Endothelial cell (in vitro differentiated cells): ENCODE results near the gene KIF6. TPM values are rescaled to one million over a fixed set of nuclear protein-coding genes. Genes with fewer than 3 reads are reported as not detected.

Experiments
- DNase-seq: peaks from one replicate; pipeline ENCODE4 v3.0.0; 2021; ENCODE audit warnings: low spot score
- H3K27ac Mint-ChIP-seq: one replicate; pipeline ENCODE4 v1.8.0; 2021; ENCODE audit warnings: mixed read lengths, inconsistent platforms; ENCODE audit not compliant: unreplicated experiment
- H3K27me3 Mint-ChIP-seq: one replicate; pipeline ENCODE4 v1.8.0; 2021; ENCODE audit warnings: mild to moderate bottlenecking, moderate library complexity, mixed read lengths, inconsistent platforms; ENCODE audit not compliant: unreplicated experiment
- H3K36me3 Mint-ChIP-seq: one replicate; pipeline ENCODE4 v1.8.0; 2021; ENCODE audit warnings: mild to moderate bottlenecking, low read depth, mixed read lengths, inconsistent platforms; ENCODE audit not compliant: unreplicated experiment
- H3K4me1 Mint-ChIP-seq: one replicate; pipeline ENCODE4 v1.8.0; 2021; ENCODE audit warnings: mild to moderate bottlenecking, mixed read lengths, inconsistent platforms; ENCODE audit not compliant: unreplicated experiment
- H3K4me3 Mint-ChIP-seq: one replicate; pipeline ENCODE4 v1.8.0; 2021; ENCODE audit warnings: mild to moderate bottlenecking, mixed read lengths, inconsistent platforms; ENCODE audit not compliant: unreplicated experiment
- H3K9me3 Mint-ChIP-seq: one replicate; pipeline ENCODE4 v1.8.0; 2021; ENCODE audit warnings: mixed read lengths, inconsistent platforms; ENCODE audit not compliant: unreplicated experiment
- total RNA-seq: library from RNA; stranded (reverse); fragmentation: NEBNext Ultra II Directional; extraction: Animal tissue kit (Norgen Biotek cat#: 25700); gene quantifications from one replicate; pipeline ENCODE4 v1.2.1, GENCODE V29; 2021; ENCODE audit not compliant: unreplicated experiment
- TF ChIP-seq, protein P1 (sequence below): fragments of 200-600 bp; sonication (generic); IDR thresholded peaks from one replicate; pipeline ENCODE4 v1.5.0; 2021; ENCODE audit warnings: antibody characterized with exemption; ENCODE audit not compliant: unreplicated experiment

The KIF6 gene
- total RNA-seq, 1 donor from 2014 or later: 0.46 TPM

DNA sequence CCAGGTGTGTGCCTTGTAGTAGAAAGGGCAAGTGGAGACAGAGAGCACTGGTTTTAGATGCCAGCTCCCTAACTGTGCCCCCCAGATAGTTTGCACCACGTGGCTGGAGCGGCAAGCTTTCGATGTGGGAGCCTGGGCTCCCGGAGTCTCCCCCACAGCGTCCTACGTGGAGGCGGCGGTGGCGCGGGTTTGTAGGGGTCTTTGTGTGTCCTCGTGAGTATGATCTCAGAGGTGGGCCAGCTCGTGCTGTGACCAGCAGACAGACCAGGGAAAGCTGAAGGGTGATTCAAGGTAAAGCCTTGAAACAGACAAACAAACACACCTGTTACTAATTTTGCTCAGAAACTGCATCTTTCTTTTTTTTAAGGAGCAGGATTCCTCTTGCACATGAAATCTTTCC is 397.1 kb downstream of the KIF6 start:
- TF ChIP-seq, protein P1, sequence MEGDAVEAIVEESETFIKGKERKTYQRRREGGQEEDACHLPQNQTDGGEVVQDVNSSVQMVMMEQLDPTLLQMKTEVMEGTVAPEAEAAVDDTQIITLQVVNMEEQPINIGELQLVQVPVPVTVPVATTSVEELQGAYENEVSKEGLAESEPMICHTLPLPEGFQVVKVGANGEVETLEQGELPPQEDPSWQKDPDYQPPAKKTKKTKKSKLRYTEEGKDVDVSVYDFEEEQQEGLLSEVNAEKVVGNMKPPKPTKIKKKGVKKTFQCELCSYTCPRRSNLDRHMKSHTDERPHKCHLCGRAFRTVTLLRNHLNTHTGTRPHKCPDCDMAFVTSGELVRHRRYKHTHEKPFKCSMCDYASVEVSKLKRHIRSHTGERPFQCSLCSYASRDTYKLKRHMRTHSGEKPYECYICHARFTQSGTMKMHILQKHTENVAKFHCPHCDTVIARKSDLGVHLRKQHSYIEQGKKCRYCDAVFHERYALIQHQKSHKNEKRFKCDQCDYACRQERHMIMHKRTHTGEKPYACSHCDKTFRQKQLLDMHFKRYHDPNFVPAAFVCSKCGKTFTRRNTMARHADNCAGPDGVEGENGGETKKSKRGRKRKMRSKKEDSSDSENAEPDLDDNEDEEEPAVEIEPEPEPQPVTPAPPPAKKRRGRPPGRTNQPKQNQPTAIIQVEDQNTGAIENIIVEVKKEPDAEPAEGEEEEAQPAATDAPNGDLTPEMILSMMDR: no peak
- H3K27me3 Mint-ChIP-seq: peaks cover 6% of the 10 kb centered on the region

DNA sequence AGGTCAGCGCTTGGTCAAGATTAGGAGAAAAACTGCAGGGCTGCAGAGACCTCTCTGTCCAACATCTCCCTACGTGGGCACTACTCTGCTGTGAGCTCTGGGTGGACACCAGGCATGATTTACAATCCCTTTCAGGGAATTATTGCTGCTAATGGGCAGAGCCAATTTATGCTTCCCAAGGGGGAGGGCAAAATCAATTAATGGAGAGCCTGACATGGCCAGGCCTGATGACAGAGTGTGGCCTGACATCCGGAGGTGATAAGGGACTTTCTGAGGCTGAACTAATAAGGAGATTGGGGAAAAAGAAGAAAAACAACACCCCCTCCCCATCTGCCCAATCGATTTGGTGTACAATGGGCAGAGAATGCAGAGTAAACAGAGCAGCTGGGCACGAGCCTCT is 397.7 kb downstream of the KIF6 start:
- Mint-ChIP-seq H3K9me3 (no peaks in the 10 kb centered on the region), H3K27ac (no peak overlapping the region), H3K27me3 (peaks cover 6% of the 10 kb centered on the region), H3K4me1 (peaks cover 29% of the 10 kb centered on the region), H3K36me3 (peaks cover 13% of the 10 kb centered on the region), H3K4me3 (peak overlapping the region; percentile 37)
- TF ChIP-seq, protein P1: no peak
- DNase-seq: no peak

More for the DNA sequence above, 397.1 kb downstream of the KIF6 start:
- no peak overlapping the region for H3K27ac Mint-ChIP-seq
- peaks cover 35% of the 10 kb centered on the region for H3K4me1 Mint-ChIP-seq
- no peaks in the 10 kb centered on the region for H3K9me3 Mint-ChIP-seq
- no peak for DNase-seq
- H3K36me3 Mint-ChIP-seq: peaks cover 13% of the 10 kb centered on the region
- H3K4me3 Mint-ChIP-seq: no peak overlapping the region

DNA sequence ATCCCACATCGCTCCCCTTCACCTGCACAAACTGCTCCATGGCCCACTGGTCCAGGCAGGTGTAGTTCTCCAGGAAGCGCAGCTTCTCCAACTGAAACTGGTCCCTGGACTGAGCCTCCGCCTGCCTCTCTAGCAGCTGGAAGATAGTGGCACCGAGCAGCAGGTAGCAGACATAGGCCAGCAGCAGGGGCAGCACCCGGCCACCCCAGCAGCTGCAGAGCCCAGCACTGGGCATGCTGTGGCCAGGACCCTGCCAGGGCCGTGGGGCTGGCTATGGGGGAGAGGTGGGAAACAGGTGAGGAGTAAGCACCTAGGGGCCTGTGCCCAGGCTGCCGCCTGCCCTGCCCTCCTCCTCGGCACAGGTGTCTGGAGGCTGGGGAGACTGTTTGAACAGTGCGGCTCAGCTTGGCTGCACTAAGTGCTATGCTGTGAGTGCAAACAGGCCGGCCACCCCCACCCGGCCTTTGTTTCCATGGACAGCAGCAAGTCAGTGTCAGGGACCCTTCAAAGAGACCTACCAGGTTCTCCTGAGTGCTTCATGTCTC is 402.8 kb downstream of the KIF6 start, which contains the start of gene KCNK16:
TSS of gene KCNK16 (minus strand) at position 397 of the 545 bp plus-strand sequence. CDS start at position 235, 162 bp downstream.
- Mint-ChIP-seq H3K4me3 (no peak within 1 kb of the TSS), H3K36me3 (peaks cover 18% of the 10 kb centered on the region), H3K27ac (no peak within 1 kb of the TSS), H3K4me1 (peaks cover 19% of the 10 kb centered on the region), H3K9me3 (no peaks in the 10 kb centered on the region), H3K27me3 (peaks cover 10% of the 10 kb centered on the region)
- TF ChIP-seq, protein P1: no peak
- no peak for DNase-seq

DNA sequence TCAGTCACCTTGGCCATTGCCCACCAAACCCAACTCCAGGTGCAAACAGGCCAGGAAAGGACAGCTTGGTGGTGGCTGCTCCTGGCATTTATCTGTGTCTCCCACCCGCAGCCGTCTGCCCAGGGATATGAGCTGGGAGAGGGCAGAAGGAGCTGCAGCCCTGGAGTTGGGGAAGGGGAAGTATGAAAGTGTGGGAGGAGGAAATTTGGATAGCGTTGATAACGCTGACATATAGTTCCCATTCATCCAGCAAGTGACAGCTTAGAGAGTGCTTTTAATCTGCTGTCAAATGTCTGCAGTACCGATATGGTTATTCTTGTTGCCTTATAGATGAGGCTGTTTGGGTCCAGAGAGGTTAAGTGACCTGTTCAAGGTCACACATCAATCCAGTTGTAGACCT is 403.4 kb downstream of the KIF6 start:
- DNase-seq: no peak
- TF ChIP-seq, protein P1: no peak
- Mint-ChIP-seq H3K4me3 (no peak overlapping the region), H3K27ac (no peak overlapping the region), H3K27me3 (peaks cover 10% of the 10 kb centered on the region), H3K36me3 (peaks cover 19% of the 10 kb centered on the region), H3K4me1 (peaks cover 14% of the 10 kb centered on the region), H3K9me3 (no peaks in the 10 kb centered on the region)

DNA sequence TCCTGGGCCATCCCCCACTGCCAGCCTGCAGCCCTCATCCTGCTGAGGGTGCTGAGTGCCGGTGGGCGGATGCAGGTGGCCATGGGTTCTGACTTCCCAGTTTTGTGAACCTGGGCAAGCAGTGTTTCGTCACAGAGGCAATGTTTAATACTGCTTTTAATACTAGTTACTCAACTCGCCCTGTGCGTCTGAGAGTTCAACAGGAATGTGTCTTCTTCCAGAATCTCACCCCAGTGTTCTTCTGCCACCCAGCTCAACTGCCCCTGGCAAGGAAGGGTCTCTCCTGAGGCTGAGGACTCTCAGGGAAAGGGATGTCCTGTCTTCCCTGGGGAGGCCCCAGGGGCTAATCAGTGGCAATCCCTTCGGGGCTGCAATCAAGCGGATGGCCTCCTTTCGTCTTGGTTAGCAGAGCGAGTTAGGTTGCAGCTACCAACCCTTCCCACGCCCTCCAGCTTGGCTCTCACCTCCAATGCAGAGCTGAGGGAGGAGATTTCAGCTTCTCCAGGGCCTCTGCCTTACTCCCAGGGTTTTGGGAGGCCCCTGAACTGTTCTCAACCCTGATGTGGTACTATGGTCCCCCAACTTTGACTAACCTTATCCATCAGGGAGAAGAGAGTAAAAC is 404.7 kb downstream of the KIF6 start:
- DNase-seq: no peak
- TF ChIP-seq, protein P1: no peak
- peaks cover 16% of the 10 kb centered on the region for H3K36me3 Mint-ChIP-seq
- peaks cover 8% of the 10 kb centered on the region for H3K27me3 Mint-ChIP-seq
- no peaks in the 10 kb centered on the region for H3K9me3 Mint-ChIP-seq
- no peak overlapping the region for H3K27ac Mint-ChIP-seq
- peaks cover 18% of the 10 kb centered on the region for H3K4me1 Mint-ChIP-seq
- no peak overlapping the region for H3K4me3 Mint-ChIP-seq
